ENCODE data around the gene GPR84.

DNA sequence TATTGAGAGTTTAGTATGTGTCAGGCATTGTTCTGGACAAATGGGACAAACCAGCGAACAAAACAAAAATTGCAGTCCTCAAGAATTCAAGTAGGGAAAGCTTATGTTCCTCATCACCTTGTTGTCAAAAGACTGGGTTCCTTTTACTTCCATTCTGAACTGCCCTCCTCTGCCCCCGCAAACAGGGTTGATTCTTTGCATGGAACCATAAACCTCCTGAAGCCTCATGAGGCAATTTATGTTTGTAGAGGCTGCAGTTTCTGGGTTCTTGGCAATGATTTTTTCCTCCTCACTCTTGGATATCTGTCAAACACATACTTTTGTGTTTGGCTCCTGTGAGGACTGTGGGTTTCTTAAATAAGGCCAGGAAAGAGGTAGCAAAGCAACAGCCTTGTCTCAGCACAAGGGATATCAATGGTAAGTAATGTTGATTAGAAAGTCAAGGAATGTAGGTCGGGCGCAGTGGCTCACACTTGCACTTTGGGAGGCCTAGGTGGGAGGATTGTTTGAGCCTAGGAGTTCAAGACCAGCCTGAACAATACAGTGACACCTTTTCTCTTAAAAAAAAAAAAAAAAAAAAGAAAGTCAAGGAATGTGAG is 25.5 kb downstream of the GPR84 start:
- TF ChIP-seq, protein P1, sequence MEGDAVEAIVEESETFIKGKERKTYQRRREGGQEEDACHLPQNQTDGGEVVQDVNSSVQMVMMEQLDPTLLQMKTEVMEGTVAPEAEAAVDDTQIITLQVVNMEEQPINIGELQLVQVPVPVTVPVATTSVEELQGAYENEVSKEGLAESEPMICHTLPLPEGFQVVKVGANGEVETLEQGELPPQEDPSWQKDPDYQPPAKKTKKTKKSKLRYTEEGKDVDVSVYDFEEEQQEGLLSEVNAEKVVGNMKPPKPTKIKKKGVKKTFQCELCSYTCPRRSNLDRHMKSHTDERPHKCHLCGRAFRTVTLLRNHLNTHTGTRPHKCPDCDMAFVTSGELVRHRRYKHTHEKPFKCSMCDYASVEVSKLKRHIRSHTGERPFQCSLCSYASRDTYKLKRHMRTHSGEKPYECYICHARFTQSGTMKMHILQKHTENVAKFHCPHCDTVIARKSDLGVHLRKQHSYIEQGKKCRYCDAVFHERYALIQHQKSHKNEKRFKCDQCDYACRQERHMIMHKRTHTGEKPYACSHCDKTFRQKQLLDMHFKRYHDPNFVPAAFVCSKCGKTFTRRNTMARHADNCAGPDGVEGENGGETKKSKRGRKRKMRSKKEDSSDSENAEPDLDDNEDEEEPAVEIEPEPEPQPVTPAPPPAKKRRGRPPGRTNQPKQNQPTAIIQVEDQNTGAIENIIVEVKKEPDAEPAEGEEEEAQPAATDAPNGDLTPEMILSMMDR (IDR thresholded peaks at IDR 0.05): no peak
- no peak for TF ChIP-seq POLR2A (IDR thresholded peaks at IDR 0.05)
